ENCODE data around the gene CD300LG. TPM values are rescaled to one million over a fixed set of nuclear protein-coding genes. Genes with fewer than 3 reads are reported as not detected.

Gene CD300LG
- total and polyA plus RNA-seq, 2 donors from 2014 or later = 1.2 to 3.1 TPM

DNA sequence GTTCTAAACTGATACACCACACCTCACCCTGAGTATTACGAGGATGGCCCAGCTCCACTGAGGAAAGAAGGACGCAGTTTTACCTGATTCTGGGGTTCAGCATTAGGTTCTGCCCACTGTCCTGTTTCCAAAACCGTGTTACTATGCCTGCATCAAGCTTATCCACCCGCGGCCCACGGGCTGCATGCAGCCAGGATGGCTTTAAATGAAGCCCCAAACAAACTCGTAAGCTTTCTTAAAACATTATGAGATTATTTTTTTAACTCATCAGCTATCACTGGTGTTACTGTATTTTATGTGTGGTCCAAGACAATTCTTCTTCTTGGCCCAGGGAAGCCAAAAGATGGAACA is 4.0 kb upstream of the CD300LG start:
- no peaks in the 10 kb centered on the region for H3K27me3 ChIP-seq (ENCODE audit: control insufficient read depth, insufficient read depth, low read length)
- intact Hi-C loops (cut with DNase I) = loop anchor here (10.0 kb wide), 1 partner anchor 58 kb away; the partner anchor contains the start of gene CFAP97D1
- TF ChIP-seq, protein P1, sequence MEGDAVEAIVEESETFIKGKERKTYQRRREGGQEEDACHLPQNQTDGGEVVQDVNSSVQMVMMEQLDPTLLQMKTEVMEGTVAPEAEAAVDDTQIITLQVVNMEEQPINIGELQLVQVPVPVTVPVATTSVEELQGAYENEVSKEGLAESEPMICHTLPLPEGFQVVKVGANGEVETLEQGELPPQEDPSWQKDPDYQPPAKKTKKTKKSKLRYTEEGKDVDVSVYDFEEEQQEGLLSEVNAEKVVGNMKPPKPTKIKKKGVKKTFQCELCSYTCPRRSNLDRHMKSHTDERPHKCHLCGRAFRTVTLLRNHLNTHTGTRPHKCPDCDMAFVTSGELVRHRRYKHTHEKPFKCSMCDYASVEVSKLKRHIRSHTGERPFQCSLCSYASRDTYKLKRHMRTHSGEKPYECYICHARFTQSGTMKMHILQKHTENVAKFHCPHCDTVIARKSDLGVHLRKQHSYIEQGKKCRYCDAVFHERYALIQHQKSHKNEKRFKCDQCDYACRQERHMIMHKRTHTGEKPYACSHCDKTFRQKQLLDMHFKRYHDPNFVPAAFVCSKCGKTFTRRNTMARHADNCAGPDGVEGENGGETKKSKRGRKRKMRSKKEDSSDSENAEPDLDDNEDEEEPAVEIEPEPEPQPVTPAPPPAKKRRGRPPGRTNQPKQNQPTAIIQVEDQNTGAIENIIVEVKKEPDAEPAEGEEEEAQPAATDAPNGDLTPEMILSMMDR (IDR thresholded peaks at IDR 0.05; ENCODE audit: borderline replicate concordance, extremely low read depth, insufficient read depth) = no peak
- H3K36me3 ChIP-seq (ENCODE audit: control insufficient read depth in 2 of 3, insufficient read depth in 3 of 3, low read length in 3 of 3) = no peaks in the 10 kb centered on the region
- H3K27ac ChIP-seq (ENCODE audit: low read depth in 2 of 2, low read length in 2 of 2) = no peak overlapping the region
- H3K4me3 ChIP-seq (ENCODE audit: low read length in 3 of 3) = no peak overlapping the region
- no peaks in the 10 kb centered on the region for H3K9me3 ChIP-seq (ENCODE audit: control insufficient read depth in 2 of 3, insufficient read depth in 1 of 3, low read length in 3 of 3)
- FAIRE-seq (no peak), DNase-seq (no peak)
- H3K4me1 ChIP-seq (ENCODE audit: control insufficient read depth in 2 of 3, insufficient read depth in 2 of 3, low read depth in 1 of 3, low read length in 3 of 3) = peaks cover 3 to 12% (median 10%) of the 10 kb centered on the region in 3 donors
- H3K9ac ChIP-seq (ENCODE audit: low read length in 3 of 3) = no peak overlapping the region

DNA sequence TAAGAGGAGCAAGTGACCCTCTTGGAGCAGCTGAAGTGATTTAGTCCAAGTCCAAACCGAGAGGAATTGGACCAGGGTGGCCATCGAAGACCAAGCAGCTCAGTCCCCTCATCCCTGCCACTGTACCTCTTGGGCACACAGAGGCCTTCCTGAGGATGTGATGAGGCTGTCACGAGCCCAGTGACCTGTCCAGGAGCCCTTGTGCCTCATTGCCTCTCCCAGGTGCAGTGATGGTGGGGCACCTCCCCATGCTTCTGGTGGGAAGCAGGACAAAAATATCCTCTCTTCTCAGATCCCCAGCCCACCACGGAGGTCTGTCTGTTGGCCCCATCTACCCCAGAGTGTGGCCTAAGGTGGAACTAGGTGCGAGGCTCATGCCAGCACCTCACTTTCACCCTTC is 2.7 kb upstream of the CD300LG start:
- no peaks in the 10 kb centered on the region for H3K9me3 ChIP-seq (ENCODE audit: control insufficient read depth in 2 of 3, insufficient read depth in 1 of 3, low read length in 3 of 3)
- FAIRE-seq (no peak), DNase-seq (no peak)
- no peak overlapping the region for H3K4me3 ChIP-seq (ENCODE audit: low read length in 3 of 3)
- H3K27me3 ChIP-seq (ENCODE audit: control insufficient read depth, insufficient read depth, low read length) = no peaks in the 10 kb centered on the region
- peaks cover 3 to 12% (median 10%) of the 10 kb centered on the region in 3 donors for H3K4me1 ChIP-seq (ENCODE audit: control insufficient read depth in 2 of 3, insufficient read depth in 2 of 3, low read depth in 1 of 3, low read length in 3 of 3)
- no peak overlapping the region for H3K27ac ChIP-seq (ENCODE audit: low read depth in 2 of 2, low read length in 2 of 2)
- intact Hi-C loops (cut with DNase I) = loop anchor here (10.0 kb wide), 1 partner anchor 59 kb away; the partner anchor contains the start of gene CFAP97D1
- TF ChIP-seq, protein P1 (IDR thresholded peaks at IDR 0.05; ENCODE audit: borderline replicate concordance, extremely low read depth, insufficient read depth) = no peak
- H3K36me3 ChIP-seq (ENCODE audit: control insufficient read depth in 2 of 3, insufficient read depth in 3 of 3, low read length in 3 of 3) = no peaks in the 10 kb centered on the region
- H3K9ac ChIP-seq (ENCODE audit: low read length in 3 of 3) = no peak overlapping the region

DNA sequence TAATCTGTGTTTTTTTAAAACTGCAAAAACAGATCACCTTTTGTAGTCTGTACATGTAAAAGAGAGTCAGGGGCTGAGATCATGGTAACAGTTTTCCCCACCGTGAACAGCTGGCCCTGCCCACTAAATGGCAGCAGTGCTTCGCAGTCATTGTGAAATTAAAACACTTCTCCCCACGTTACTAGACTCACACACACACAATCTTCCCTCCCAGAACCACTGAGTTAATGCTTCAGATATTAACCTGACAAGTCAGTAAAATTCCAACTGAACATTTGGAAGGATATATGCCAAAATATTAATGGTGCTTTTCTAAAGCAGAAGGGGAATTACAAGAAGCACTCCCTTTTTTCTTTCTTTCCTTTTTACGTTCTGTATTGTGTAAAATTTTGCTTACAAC is 1.2 kb upstream of the CD300LG start:
- TF ChIP-seq, protein P1 (IDR thresholded peaks at IDR 0.05; ENCODE audit: borderline replicate concordance, extremely low read depth, insufficient read depth) = no peak
- intact Hi-C loops (cut with DNase I) = loop anchor here (10.0 kb wide), 1 partner anchor 61 kb away; the partner anchor contains the start of gene CFAP97D1
- no peak for FAIRE-seq
- Histone ChIP-seq H3K9me3 (ENCODE audit: control insufficient read depth in 2 of 3, insufficient read depth in 1 of 3, low read length in 3 of 3) (no peaks in the 10 kb centered on the region), H3K27me3 (ENCODE audit: control insufficient read depth, insufficient read depth, low read length) (no peaks in the 10 kb centered on the region), H3K4me3 (ENCODE audit: low read length in 3 of 3) (peak overlapping the region in 1 of 3 donors; percentile 5), H3K4me1 (ENCODE audit: control insufficient read depth in 2 of 3, insufficient read depth in 2 of 3, low read depth in 1 of 3, low read length in 3 of 3) (peaks cover 3 to 6% (median 5%) of the 10 kb centered on the region in 3 donors), H3K27ac (ENCODE audit: low read depth in 2 of 2, low read length in 2 of 2) (peak overlapping the region in 1 of 2 donors; percentile 48), H3K9ac (ENCODE audit: low read length in 3 of 3) (peak overlapping the region in 1 of 3 donors; percentile 42), H3K36me3 (ENCODE audit: control insufficient read depth in 2 of 3, insufficient read depth in 3 of 3, low read length in 3 of 3) (no peaks in the 10 kb centered on the region)
- DNase-seq = no peak
